Measurements from ENCODE around the gene PLEKHM1.
"Not testable (repeated sequence)": the region's sequence is repeated elsewhere in the genome, so short reads cannot be mapped to it uniquely, and the experiment has no call there.

GRCh38 chr17:45501092-45501707 is 10.7 kb upstream of the PLEKHM1 start:
- peak in 7 of 12 donors; percentile 10 to 41 (median 19) for TF ChIP-seq CTCF (IDR thresholded peaks at IDR 0.05)
- TF ChIP-seq POLR2A (IDR thresholded peaks at IDR 0.05), result not testable (repeated sequence)

Data from heart left ventricle (tissue), 13 donors.